Measurements from ENCODE around the gene ATP2C2. TPM values are rescaled to one million over a fixed set of nuclear protein-coding genes. Genes with fewer than 3 reads are reported as not detected.

The ATP2C2 gene
- total and polyA plus RNA-seq, 2 donors (not counting 1 experiment from before 2014, with no cell fraction given): not detected

GRCh38 chr16:84504420-84505248 is 136.3 kb downstream of the ATP2C2 start, which contains the start of gene MEAK7:
Gene MEAK7, minus strand, starts transcription at chr16:84504659. Its CDS starts 6,573 bp downstream, at chr16:84498086.
- Mint-ChIP-seq H3K27ac (peak within 1 kb of the TSS; percentile 90), H3K27me3 (no peaks in the 10 kb centered on the region), H3K4me3 (peak within 1 kb of the TSS; percentile 95), H3K4me1 (peaks cover 49% of the 10 kb centered on the region), H3K9me3 (ENCODE audit: insufficient read depth) (no peaks in the 10 kb centered on the region)
- Histone ChIP-seq H3K4me3 (ENCODE audit: control extremely low read depth in 1 of 5, extremely low read depth in 1 of 5, insufficient read depth in 1 of 5, low read depth in 2 of 5, low read length in 4 of 5) (peak within 1 kb of the TSS; percentile 63 to 88 (median 77)), H3K4me2 (replicated peaks; ENCODE audit: low read depth, low read length, poor library complexity, severe bottlenecking) (peak within 1 kb of the TSS; percentile 96), H3K9ac (ENCODE audit: low read length) (peak within 1 kb of the TSS; percentile 77), H3K27ac (ENCODE audit: low read length in 2 of 2) (peak within 1 kb of the TSS; percentile 47 to 65), H2AFZ (ENCODE audit: insufficient read depth, low read depth, low read length, poor library complexity, severe bottlenecking) (peak within 1 kb of the TSS; percentile 83), H3K27me3 (replicated peaks in 1 of 4; ENCODE audit: control extremely low read depth in 1 of 4, control insufficient read depth in 3 of 4, insufficient read depth in 4 of 4, low read length in 3 of 4) (no peaks in the 10 kb centered on the region), H4K20me1 (ENCODE audit: control insufficient read depth, insufficient read depth, low read length, poor library complexity, severe bottlenecking) (no peaks in the 10 kb centered on the region), H3K4me1 (ENCODE audit: control insufficient read depth in 2 of 2, insufficient read depth in 2 of 2, low read length in 2 of 2) (peaks cover 33 to 44% of the 10 kb centered on the region in 2 donors), H3K79me2 (ENCODE audit: control insufficient read depth, insufficient read depth, low read length) (peaks cover 12% of the 10 kb centered on the region), H3K36me3 (replicated peaks in 1 of 2; ENCODE audit: control extremely low read depth in 1 of 2, control insufficient read depth in 1 of 2, extremely low read depth in 1 of 2, insufficient read depth in 2 of 2, low read length in 1 of 2) (no peaks in the 10 kb centered on the region), H3K9me3 (ENCODE audit: control extremely low read depth in 1 of 3, control insufficient read depth in 2 of 3, insufficient read depth in 1 of 3, low read length in 2 of 3) (peaks cover 0 to 4% (median 0%) of the 10 kb centered on the region in 3 donors)
- ChIA-PET CTCF (interaction anchor here (1.0 to 12.9 kb wide), 13 partner anchors 9 to 548 kb away, joined by 3 to 518 read pairs (median 5); partner anchors contain the start of genes COTL1 and TAF1C), POLR2A (interaction anchor here (0.6 to 0.9 kb wide), 2 partner anchors 88 to 114 kb away, joined by 4 to 9 read pairs; no protein-coding TSS in a partner anchor)
- intact Hi-C loops (cut with micrococcal nuclease): loop anchor here (1.0 to 10.0 kb wide), 5 partner anchors 114 to 697 kb away; partner anchors contain the start of genes COTL1, HSBP1, TAF1C and ZDHHC7
- 3% methylated on average over 44 of the region's 45 CpGs for WGBS (ENCODE audit: insufficient coverage)
- TF ChIP-seq EZH2 (IDR thresholded peaks at IDR 0.05; ENCODE audit: borderline replicate concordance, insufficient read depth, low read depth, low read length, poor library complexity, severe bottlenecking): no peak
- TF ChIP-seq CTCF (IDR thresholded peaks at IDR 0.05): no peak
- ATAC-seq (ENCODE audit: low read depth) (peak; percentile 97), DNase-seq (peak; percentile 98)

Data from B cell (primary cell).